Activated CD4-positive, CD25-positive, alpha-beta regulatory T cell treated with anti-CD3 and anti-CD28 coated beads, Interleukin-2, amount 50 U/mL, for 24 hours (primary cell): ENCODE results near the gene SSH2.
"Not testable (repeated sequence)": the region's sequence is repeated elsewhere in the genome, so short reads cannot be mapped to it uniquely, and the experiment has no call there.

Experiments used
- ATAC-seq, 2 donors: fragments of 150-1000 bp; cut with Tn5 transposase; one replicate each; pipeline ENCODE4 v1.10.0; 2021; ENCODE audit warnings: mild to moderate bottlenecking in 1 of 2, moderate library complexity in 1 of 2

Gene SSH2

GRCh38 chr17:29652976-29653375 is 277.1 kb downstream of the SSH2 start:
- no peak for ATAC-seq

GRCh38 chr17:29651913-29652312 is 278.1 kb downstream of the SSH2 start:
- ATAC-seq, result not testable (repeated sequence)

GRCh38 chr17:29650396-29650795 is 279.6 kb downstream of the SSH2 start:
- no peak for ATAC-seq

- ATAC-seq, result no peak
Measured at GRCh38 chr17:29649359-29649758, 280.7 kb downstream of the SSH2 start.

- ATAC-seq, result no peak
Measured at GRCh38 chr17:29648005-29648404, 282.0 kb downstream of the SSH2 start.

- no peak for ATAC-seq
Measured at GRCh38 chr17:29645515-29646051, 284.4 kb downstream of the SSH2 start.

- ATAC-seq, result no peak
Measured at GRCh38 chr17:29643817-29644160, 286.2 kb downstream of the SSH2 start.

- ATAC-seq, result no peak
Measured at GRCh38 chr17:29642171-29642611, 287.8 kb downstream of the SSH2 start.

GRCh38 chr17:29640981-29641642 is 288.9 kb downstream of the SSH2 start:
- no peak for ATAC-seq

- no peak for ATAC-seq
Measured at GRCh38 chr17:29640413-29640812, 289.6 kb downstream of the SSH2 start.

GRCh38 chr17:29633886-29634285 is 296.1 kb downstream of the SSH2 start:
- ATAC-seq, result no peak

- ATAC-seq, result no peak
Measured at GRCh38 chr17:29630630-29631193, 299.3 kb downstream of the SSH2 start.

- no peak for ATAC-seq
Measured at GRCh38 chr17:29629839-29630238, 300.2 kb downstream of the SSH2 start.

GRCh38 chr17:29628644-29629043 is 301.4 kb downstream of the SSH2 start:
- no peak for ATAC-seq

- ATAC-seq, result no peak
Measured at GRCh38 chr17:29627951-29628350, 302.1 kb downstream of the SSH2 start.

GRCh38 chr17:29625037-29625750 is 304.8 kb downstream of the SSH2 start:
- ATAC-seq, result no peak

GRCh38 chr17:29624586-29624985 is 305.4 kb downstream of the SSH2 start:
- peak in 1 of 2 donors; percentile 19 for ATAC-seq

- ATAC-seq, result no peak
Measured at GRCh38 chr17:29623283-29623647, 306.8 kb downstream of the SSH2 start.

- ATAC-seq, result peak; percentile 25 to 42
Measured at GRCh38 chr17:29622337-29623282, 307.4 kb downstream of the SSH2 start, which contains the start of gene CORO6. CORO6 (minus strand) TSS chr17:29622912; CDS start chr17:29621421, 1,491 bp downstream.

- ATAC-seq, result no peak
Measured at GRCh38 chr17:29621751-29622194, 308.3 kb downstream of the SSH2 start.

GRCh38 chr17:29620779-29621500 is 309.1 kb downstream of the SSH2 start:
- ATAC-seq, result no peak

GRCh38 chr17:29620271-29620670 is 309.8 kb downstream of the SSH2 start:
- ATAC-seq, result no peak
